ENCODE results near the gene GOLPH3.
"Not testable (repeated sequence)": the region's sequence is repeated elsewhere in the genome, so short reads cannot be mapped to it uniquely, and the experiment has no call there.

Gene GOLPH3

DNA sequence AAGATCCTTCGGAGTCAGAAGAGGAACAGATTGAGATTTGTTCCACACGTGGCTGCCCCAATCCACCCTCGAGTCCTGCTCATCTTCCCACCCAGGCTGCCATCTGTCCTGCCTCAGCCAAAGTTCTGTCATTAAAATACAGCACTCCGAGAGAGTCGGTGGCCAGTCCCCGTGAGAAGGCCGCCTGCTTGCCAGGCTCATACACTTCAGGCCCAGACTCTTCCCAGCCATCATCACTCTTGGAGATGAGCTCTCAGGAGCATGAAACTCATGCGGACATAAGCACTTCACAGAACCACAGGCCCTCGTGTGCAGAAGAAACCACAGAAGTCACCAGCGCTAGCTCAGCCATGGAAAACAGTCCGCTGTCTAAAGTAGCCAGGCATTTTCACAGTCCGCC lies 85.9 kb downstream of the GOLPH3 start:
- DNase-seq (ENCODE audit: low read depth) = no peak
- TF ChIP-seq POLR2A (IDR thresholded peaks at IDR 0.05; ENCODE audit: extremely low read depth, insufficient read length) = no peak
- TF ChIP-seq, protein P1, sequence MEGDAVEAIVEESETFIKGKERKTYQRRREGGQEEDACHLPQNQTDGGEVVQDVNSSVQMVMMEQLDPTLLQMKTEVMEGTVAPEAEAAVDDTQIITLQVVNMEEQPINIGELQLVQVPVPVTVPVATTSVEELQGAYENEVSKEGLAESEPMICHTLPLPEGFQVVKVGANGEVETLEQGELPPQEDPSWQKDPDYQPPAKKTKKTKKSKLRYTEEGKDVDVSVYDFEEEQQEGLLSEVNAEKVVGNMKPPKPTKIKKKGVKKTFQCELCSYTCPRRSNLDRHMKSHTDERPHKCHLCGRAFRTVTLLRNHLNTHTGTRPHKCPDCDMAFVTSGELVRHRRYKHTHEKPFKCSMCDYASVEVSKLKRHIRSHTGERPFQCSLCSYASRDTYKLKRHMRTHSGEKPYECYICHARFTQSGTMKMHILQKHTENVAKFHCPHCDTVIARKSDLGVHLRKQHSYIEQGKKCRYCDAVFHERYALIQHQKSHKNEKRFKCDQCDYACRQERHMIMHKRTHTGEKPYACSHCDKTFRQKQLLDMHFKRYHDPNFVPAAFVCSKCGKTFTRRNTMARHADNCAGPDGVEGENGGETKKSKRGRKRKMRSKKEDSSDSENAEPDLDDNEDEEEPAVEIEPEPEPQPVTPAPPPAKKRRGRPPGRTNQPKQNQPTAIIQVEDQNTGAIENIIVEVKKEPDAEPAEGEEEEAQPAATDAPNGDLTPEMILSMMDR (IDR thresholded peaks at IDR 0.05; ENCODE audit: low read depth, low read length) = no peak
- no peak for TF ChIP-seq MYC (IDR thresholded peaks at IDR 0.05; ENCODE audit: low read depth, low read length)
- TF ChIP-seq, protein P2, sequence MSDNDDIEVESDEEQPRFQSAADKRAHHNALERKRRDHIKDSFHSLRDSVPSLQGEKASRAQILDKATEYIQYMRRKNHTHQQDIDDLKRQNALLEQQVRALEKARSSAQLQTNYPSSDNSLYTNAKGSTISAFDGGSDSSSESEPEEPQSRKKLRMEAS (IDR thresholded peaks at IDR 0.05; ENCODE audit: low read depth, low read length) = no peak
- H3K4me3 ChIP-seq (ENCODE audit: low read depth, low read length) = no peak overlapping the region

DNA sequence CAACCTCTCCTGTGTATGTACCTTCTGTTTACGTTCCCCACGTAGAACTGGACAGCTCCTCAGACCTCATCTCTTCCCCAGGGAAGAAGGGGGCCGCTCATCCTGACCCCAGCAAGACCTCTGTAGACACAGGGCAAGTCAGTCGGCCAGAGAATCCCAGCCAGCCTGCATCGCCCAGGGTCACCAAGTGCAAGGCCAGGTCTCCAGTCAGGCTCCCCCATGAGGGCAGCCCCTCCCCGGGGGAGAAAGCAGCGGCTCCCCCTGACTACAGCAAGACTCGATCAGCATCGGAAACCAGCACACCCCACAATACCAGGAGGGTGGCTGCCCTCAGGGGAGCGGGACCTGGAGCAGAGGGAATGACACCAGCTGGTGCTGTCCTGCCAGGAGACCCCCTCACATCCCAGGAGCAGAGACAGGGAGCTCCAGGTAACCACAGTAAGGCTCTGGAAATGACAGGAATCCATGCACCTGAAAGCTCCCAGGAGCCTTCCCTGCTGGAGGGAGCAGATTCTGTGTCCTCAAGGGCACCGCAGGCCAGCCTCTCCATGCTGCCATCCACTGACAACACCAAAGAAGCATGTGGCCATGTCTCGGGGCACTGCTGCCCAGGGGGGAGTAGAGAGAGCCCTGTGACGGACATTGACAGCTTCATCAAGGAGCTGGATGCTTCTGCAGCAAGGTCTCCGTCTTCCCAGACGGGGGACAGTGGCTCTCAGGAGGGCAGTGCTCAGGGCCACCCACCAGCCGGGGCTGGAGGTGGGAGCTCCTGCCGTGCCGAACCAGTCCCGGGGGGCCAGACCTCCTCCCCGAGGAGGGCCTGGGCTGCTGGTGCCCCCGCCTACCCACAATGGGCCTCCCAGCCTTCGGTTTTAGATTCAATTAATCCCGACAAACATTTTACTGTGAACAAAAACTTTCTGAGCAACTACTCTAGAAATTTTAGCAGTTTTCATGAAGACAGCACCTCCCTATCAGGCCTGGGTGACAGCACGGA lies 86.7 kb downstream of the GOLPH3 start:
- TF ChIP-seq MYC (IDR thresholded peaks at IDR 0.05; ENCODE audit: low read depth, low read length) = no peak
- TF ChIP-seq, protein P1 (IDR thresholded peaks at IDR 0.05; ENCODE audit: low read depth, low read length) = no peak
- TF ChIP-seq, protein P2 (IDR thresholded peaks at IDR 0.05; ENCODE audit: low read depth, low read length) = no peak
- no peak for TF ChIP-seq POLR2A (IDR thresholded peaks at IDR 0.05; ENCODE audit: extremely low read depth, insufficient read length)
- DNase-seq (ENCODE audit: low read depth) = no peak
- no peak overlapping the region for H3K4me3 ChIP-seq (ENCODE audit: low read depth, low read length)

DNA sequence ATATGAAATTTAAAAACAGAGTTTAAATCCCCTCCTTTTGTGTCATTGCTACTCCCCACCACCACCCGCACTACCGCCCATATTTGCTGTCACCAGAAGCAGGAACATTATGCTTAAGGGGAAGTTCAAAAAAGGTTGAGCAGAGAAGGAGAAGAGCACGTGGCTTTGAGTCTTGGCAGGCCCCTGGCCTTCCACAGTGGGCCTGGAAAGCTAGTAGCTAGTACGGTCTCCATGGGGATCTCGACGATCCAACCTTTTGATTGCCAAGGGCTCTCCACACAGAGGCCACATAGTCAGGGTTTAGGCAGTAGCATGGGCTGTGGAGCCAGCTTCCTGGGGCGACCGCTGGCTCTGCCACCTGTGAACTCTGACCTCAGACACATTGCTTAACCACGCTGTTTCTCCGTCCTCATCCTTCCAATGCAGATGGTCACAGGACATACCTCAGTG lies 90.1 kb downstream of the GOLPH3 start:
- TF ChIP-seq, protein P1 (IDR thresholded peaks at IDR 0.05; ENCODE audit: low read depth, low read length) = no peak
- TF ChIP-seq MYC (IDR thresholded peaks at IDR 0.05; ENCODE audit: low read depth, low read length) = peak; percentile 60; the same call in 1 of the 2 replicates
- TF ChIP-seq, protein P2 (IDR thresholded peaks at IDR 0.05; ENCODE audit: low read depth, low read length) = peak; percentile 89

DNA sequence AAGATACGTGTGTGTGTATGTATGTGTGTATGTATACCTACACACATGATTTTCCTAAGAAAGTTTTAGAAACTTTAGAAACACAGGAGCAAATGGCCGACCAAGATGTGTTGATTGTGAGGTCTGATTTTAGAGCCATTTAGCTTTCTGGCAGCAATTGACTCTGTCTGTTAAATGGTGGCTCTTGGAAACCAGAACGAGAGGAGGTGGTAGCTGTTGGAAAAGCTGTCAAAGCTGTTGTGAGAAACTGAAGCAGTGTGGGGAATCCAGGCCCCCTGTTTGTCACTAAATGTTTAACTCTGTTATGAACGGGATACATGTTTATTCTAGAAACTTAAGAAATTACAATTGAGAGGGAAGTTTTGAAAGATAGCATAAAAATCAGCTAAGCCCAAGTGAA lies 91.4 kb downstream of the GOLPH3 start:
- TF ChIP-seq, protein P1 (IDR thresholded peaks at IDR 0.05; ENCODE audit: low read depth, low read length) = no peak
- TF ChIP-seq POLR2A (IDR thresholded peaks at IDR 0.05; ENCODE audit: extremely low read depth, insufficient read length) = no peak
- no peak for TF ChIP-seq MYC (IDR thresholded peaks at IDR 0.05; ENCODE audit: low read depth, low read length)
- TF ChIP-seq, protein P2 (IDR thresholded peaks at IDR 0.05; ENCODE audit: low read depth, low read length) = no peak
- DNase-seq (ENCODE audit: low read depth) = no peak
- H3K4me3 ChIP-seq (ENCODE audit: low read depth, low read length) = no peak overlapping the region

More for the DNA sequence above, 90.1 kb downstream of the GOLPH3 start:
- peak; percentile 35 for DNase-seq (ENCODE audit: low read depth)
- H3K4me3 ChIP-seq (ENCODE audit: low read depth, low read length) = no peak overlapping the region

DNA sequence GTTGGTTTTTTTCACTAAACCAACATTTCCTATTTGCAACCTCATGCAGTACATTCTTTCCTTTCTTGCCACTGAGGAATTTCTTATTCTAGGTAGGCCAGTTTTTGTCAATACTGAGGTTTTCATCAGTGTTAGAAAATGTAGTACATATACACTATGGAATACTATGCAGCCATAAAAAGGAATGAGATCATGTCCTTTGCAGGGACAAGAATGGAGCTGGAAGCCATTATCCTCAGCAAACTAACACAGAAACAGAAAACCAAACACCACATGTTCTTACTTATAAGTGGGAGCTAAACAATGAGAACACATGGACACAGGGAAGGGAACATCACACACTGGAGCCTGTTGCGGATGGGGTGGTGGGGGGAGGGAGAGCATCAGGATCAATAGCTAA lies 93.6 kb downstream of the GOLPH3 start:
- not testable (repeated sequence) for DNase-seq (ENCODE audit: low read depth); H3K4me3 ChIP-seq (ENCODE audit: low read depth, low read length)

DNA sequence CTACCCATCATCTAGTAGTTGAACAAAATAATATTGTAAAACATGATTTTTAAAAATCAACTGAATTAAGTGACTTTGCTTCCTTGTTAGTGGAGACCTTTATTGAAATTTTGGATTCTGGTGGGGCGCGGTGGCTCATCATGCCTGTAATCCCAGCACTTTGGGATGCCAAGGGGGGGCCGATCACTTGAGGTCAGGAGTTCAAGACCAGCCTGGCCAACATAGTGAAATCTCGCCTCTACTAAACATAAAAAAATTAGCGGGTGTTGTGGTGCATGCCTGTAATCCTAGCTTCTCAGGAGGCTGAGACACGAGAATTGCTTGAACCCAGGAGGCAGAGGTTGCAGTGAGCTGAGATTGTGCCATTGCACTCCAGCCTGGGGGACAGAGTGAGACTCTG lies 95.3 kb downstream of the GOLPH3 start:
- not testable (repeated sequence) for DNase-seq (ENCODE audit: low read depth); H3K4me3 ChIP-seq (ENCODE audit: low read depth, low read length)
